MV-4-11 (cell line): ENCODE results near the gene GNAS.
"Not testable (repeated sequence)": the region's sequence is repeated elsewhere in the genome, so short reads cannot be mapped to it uniquely, and the experiment has no call there.

Source experiments
- DNase-seq: peaks from one replicate; lab custom pipeline; 2025; lab: John Stamatoyannopoulos, UW

GNAS gene

GRCh38 chr20:58932170-58932569, 79.7 kb downstream of the GNAS start:
- DNase-seq, result no peak

DNA sequence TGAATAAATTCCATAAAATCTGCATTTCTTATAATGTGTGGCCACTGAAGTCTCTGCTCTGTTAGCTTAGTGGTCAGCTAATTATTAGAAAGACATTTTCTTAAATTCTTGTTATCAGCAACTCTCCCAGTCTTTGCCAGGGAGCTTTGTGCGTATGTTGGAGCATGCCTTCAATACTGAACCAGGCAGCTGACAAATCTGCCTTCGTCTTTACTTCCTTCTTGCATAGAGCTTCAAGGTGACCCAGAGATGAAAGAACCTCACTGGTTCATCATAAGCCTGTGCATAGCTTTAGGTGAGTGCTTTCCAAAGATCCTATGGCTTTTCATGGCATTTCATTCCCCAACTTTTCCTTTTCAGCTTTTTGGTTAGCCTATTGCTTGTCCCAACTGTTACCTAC, 85.6 kb downstream of the GNAS start:
- peak; percentile 38 for DNase-seq

DNA sequence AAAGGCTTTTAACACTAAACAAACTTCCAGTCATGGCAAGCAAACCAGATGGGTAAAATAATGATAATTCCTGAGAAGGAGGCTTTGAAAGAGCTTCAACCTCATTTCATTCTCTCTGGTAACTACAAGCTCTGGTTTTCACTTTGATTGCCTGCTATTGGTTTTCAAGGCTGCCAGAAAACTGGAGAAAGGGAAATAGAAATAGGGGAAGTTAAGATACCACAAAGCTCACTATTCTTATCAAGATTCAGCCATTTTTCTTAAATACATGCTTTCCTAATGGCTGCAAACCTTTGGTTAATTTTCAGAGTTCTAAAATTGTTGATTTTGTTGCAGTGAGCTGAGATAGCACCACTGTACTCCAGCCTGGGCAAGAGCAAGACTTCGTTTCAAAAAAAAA, 86.0 kb downstream of the GNAS start:
- DNase-seq, result peak; percentile 79

GRCh38 chr20:58941471-58941870, 89.0 kb downstream of the GNAS start:
- DNase-seq, result no peak

DNA sequence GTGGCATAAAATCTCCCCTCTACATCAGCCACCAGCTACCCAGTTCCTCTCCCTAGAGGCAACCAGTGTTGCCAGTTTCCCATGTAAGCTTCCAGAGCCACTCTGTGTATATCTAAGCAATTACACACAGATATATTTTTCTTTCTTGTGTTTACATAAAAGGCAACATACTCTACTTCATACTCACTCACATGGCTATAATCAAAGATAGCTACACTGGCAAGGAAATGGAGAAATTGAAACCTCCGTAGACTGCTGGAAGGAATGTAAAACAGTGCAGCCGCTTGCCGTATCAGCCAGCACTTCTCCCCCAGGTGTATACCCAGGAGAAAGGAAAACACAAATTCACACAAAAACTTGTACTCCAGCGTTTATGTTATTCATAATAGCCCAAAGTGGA, 90.0 kb downstream of the GNAS start:
- DNase-seq, result no peak

- DNase-seq, result no peak
Observed at GRCh38 chr20:58944610-58945009, 92.1 kb downstream of the GNAS start.

DNA sequence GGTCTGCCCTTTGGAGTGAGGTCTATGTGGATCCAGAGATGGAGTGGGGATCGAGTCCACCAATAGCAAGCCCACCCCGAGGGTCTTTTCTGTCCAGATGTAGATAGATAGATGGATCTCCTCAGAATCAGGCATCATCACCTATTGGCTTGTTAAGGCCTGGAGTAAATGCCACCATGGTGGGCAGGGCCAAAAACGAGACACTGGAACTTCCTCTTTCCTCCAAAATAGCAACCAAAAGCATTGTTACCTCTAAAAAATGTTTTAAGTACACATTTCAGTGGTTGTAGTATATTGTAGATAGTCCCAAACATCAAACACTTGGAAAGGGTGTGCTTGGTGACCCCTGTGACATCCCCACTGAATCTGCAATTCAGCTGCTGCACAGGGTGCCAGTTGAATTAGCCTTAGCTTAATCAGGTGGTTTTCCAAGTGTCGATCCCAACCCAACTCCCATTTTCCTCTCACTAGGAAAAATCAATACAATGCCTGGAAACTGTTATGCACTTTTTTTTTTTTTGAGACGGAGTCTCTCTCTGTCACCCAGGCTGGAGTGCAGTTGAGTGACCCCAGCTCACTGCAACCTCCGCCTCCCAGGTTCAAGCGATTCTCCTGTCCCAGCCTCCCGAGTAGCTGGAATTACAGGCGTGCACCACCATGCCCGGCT, 93.6 kb downstream of the GNAS start:
- DNase-seq, result peak; percentile 63

- not testable (repeated sequence) for DNase-seq
Observed at GRCh38 chr20:58947797-58948388, 95.4 kb downstream of the GNAS start.

- DNase-seq, result no peak
Observed at GRCh38 chr20:58950603-58951002, 98.1 kb downstream of the GNAS start.

GRCh38 chr20:58953050-58953449, 100.5 kb downstream of the GNAS start:
- DNase-seq, result no peak

- DNase-seq, result no peak
Observed at GRCh38 chr20:58956078-58956477, 103.6 kb downstream of the GNAS start.

DNA sequence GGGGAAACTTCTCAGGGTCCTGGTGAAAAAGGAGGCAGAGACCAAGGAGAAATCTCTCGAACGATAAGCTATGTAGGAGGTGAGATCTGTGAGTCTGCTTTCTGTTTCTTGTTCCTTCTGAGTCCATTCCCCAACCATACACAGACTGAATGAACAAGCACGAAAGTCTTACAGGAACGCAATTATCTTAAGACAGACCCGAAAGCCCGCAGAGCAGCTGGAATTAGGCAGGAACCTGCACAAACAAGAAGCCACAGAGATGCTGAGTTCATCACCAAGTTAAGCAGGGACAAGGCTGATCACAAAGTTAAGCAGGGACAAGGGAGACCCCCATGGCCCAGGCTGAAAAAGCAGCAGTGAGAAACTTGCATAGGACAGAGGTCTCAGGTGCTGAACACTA, 107.1 kb downstream of the GNAS start:
- DNase-seq, result no peak
